Suprapubic skin (tissue), 4 donors: ENCODE results near the gene FAHD2B.
"Not testable (repeated sequence)": the region's sequence is repeated elsewhere in the genome, so short reads cannot be mapped to it uniquely, and the experiment has no call there.

ENCODE experiments used
- CTCF ChIP-seq, 2 donors: fragments of 200-600 bp in 1 of 2; fragments of 450-650 bp in 1 of 2; sonication (generic) in 1 of 2; IDR thresholded peaks; one replicate each; pipeline ENCODE4 v1.5.1; 2016 to 2019; ENCODE audit warnings: antibody characterized with exemption in 2 of 2, mild to moderate bottlenecking in 1 of 2, moderate library complexity in 1 of 2
- EP300 ChIP-seq: sonication (generic); formaldehyde crosslinking; IDR thresholded peaks from one replicate; pipeline ENCODE4 v1.6.1; 2017; ENCODE audit warnings: antibody characterized with exemption
- POLR2A ChIP-seq, 2 donors: fragments of 450-650 bp; IDR thresholded peaks; one replicate each; pipeline ENCODE4 v1.6.1; 2017; ENCODE audit warnings: antibody characterized with exemption in 2 of 2, mild to moderate bottlenecking in 2 of 2, moderate library complexity in 2 of 2
- POLR2AphosphoS5 ChIP-seq, 3 donors: sonication (generic); formaldehyde crosslinking; IDR thresholded peaks; one replicate each; pipeline ENCODE4 v1.6.1; 2017; ENCODE audit warnings: antibody characterized with exemption in 3 of 3

- TF ChIP-seq CTCF (IDR thresholded peaks at IDR 0.05); POLR2A (IDR thresholded peaks at IDR 0.05); EP300; POLR2AphosphoS5 (IDR thresholded peaks at IDR 0.05): not testable (repeated sequence)
These were observed 505 bp downstream of the FAHD2B start for GRCh38 chr2:97093983-97094771.
